K562 (cell line): ENCODE data around the gene CHSY1. TPM values are rescaled to one million over a fixed set of nuclear protein-coding genes. Genes with fewer than 3 reads are reported as not detected.

Experiments used
- ATAC-seq: fragments of 200-7000 bp; cut with Tn5 transposase; 3 replicates; pipeline ENCODE4 v1.9.1; 2020; ENCODE audit warnings: moderate library complexity
- BruUV-seq: library from RNA; stranded (reverse); fragments of 400-500 nt; replicated peaks from 2 replicates; lab custom pipeline; 2021; lab: Mats Ljungman, UMichigan
- CTCF ChIA-PET: fragments of 300-600 bp; formaldehyde crosslinking; extraction: SDS; loops from one replicate; lab custom pipeline; 2021; ENCODE audit warnings: low intra/inter-chr PET ratio; lab: Yijun Ruan, JAX
- POLR2A ChIA-PET: fragments of 300-600, 350-650 bp; sonication (Branson Sonifier 250); formaldehyde crosslinking; extraction: SDS; loops from one replicate; lab custom pipeline; 2021; ENCODE audit warnings: antibody characterized with exemption, inconsistent platforms; lab: Yijun Ruan, JAX
- DNase-seq, 4 experiments: peaks; one replicate each; pipeline versions ENCODE4 v3.0.0 to v3.0.0-alpha.2; 2011 to 2018; ENCODE audit warnings: low spot score in 3 of 4, mixed read lengths in 3 of 4; ENCODE audit errors: extremely low read depth in 1 of 4
- FAIRE-seq: peaks from 2 replicates; lab custom pipeline; 2011; peaks lifted over from hg19 to GRCh38; lab: Jason Lieb, UNC
- H2AFZ ChIP-seq: 2 replicates; pipeline ENCODE4 v1.6.0; 2011; ENCODE audit warnings: low read depth, low read length, control low read depth, inconsistent platforms
- H3K27ac ChIP-seq: fragments of 200-600 bp; 3 replicates; pipeline ENCODE4 v1.8.0; 2011; ENCODE audit warnings: low read depth, mild to moderate bottlenecking, control low read depth, inconsistent platforms, low read length, moderate library complexity, mixed read lengths; ENCODE audit errors: extremely low read depth
- H3K27me3 ChIP-seq, 2 experiments: fragments of 300-600 bp in 1 of 2; 2 replicates in 1 of 2; 3 replicates in 1 of 2; pipeline versions ENCODE4 v1.6.0 to v1.8.0; 2011; ENCODE audit warnings: inconsistent platforms in 2 of 2, low read length in 2 of 2, mild to moderate bottlenecking in 1 of 2, mixed read lengths in 1 of 2, moderate library complexity in 1 of 2; ENCODE audit not compliant: control insufficient read depth in 2 of 2, insufficient read depth in 2 of 2
- H3K36me3 ChIP-seq: fragments of 300-600 bp; 3 replicates; pipeline ENCODE4 v1.8.0; 2011; ENCODE audit warnings: mild to moderate bottlenecking, low read length, inconsistent platforms; ENCODE audit not compliant: control insufficient read depth, insufficient read depth
- H3K4me1 ChIP-seq, 2 experiments: fragments of 200-600 bp in 1 of 2; replicated peaks in 1 of 2; 2 replicates in 1 of 2; 3 replicates in 1 of 2; pipeline versions ENCODE4 v1.5.1 to v1.8.0; 2011; ENCODE audit warnings: inconsistent platforms in 2 of 2, low read length in 2 of 2, mild to moderate bottlenecking in 1 of 2, mixed read lengths in 1 of 2, moderate library complexity in 1 of 2; ENCODE audit not compliant: control insufficient read depth in 2 of 2, insufficient read depth in 2 of 2
- H3K4me2 ChIP-seq: 2 replicates; pipeline ENCODE4 v1.6.1; 2011; ENCODE audit warnings: low read length, control low read depth, inconsistent platforms, mixed read lengths; ENCODE audit not compliant: insufficient read depth
- H3K4me3 ChIP-seq: fragments of 200-600 bp; sonication (generic), shearing (Covaris generic); 2 replicates; pipeline ENCODE4 v1.5.1; 2016; ENCODE audit warnings: control low read depth, inconsistent platforms
- H3K79me2 ChIP-seq: fragments of 200-600 bp; 3 replicates; pipeline ENCODE4 v1.8.0; 2011; ENCODE audit warnings: low read length, inconsistent platforms; ENCODE audit not compliant: control insufficient read depth, insufficient read depth
- H3K9ac ChIP-seq, 2 experiments: 2 replicates each; pipeline versions ENCODE4 v1.6.0 to v1.6.1; 2011; ENCODE audit warnings: low read depth in 2 of 2, low read length in 2 of 2, control low read depth in 1 of 2, inconsistent platforms in 1 of 2, mild to moderate bottlenecking in 1 of 2, mixed read lengths in 1 of 2; ENCODE audit not compliant: insufficient read depth in 1 of 2
- H3K9me1 ChIP-seq: one replicate; pipeline ENCODE4 v1.6.0; 2011; ENCODE audit warnings: inconsistent platforms, mild to moderate bottlenecking, low read length, moderate library complexity; ENCODE audit not compliant: control insufficient read depth, insufficient read depth
- H3K9me3 ChIP-seq: replicated peaks from 2 replicates; pipeline ENCODE4 v1.5.1; 2011; ENCODE audit warnings: low read depth, low read length, inconsistent platforms; ENCODE audit not compliant: control insufficient read depth, insufficient read depth
- H4K20me1 ChIP-seq: replicated peaks from 2 replicates; pipeline ENCODE4 v1.6.1; 2011; ENCODE audit warnings: low read length, inconsistent platforms, mixed read lengths; ENCODE audit not compliant: control insufficient read depth, insufficient read depth
- ERF ChIP-seq: fragments of 450-650 bp; formaldehyde crosslinking; IDR thresholded peaks from 2 replicates; pipeline ENCODE4 v1.4.0; 2020; ENCODE audit warnings: mild to moderate bottlenecking, mixed read lengths
- KAT8 ChIP-seq: fragments of 450-650 bp; IDR thresholded peaks from 2 replicates; pipeline ENCODE4 v1.6.1; 2016; ENCODE audit warnings: low read depth, mild to moderate bottlenecking
- PTTG1 ChIP-seq: fragments of 450-650 bp; IDR thresholded peaks from 2 replicates; pipeline ENCODE4 v1.6.1; 2016; ENCODE audit warnings: low read depth, mild to moderate bottlenecking, missing genetic modification characterization, missing compliant biosample characterization
- RB1 ChIP-seq: fragments of 450-650 bp; IDR thresholded peaks from 2 replicates; pipeline ENCODE4 v1.6.1; 2017; ENCODE audit warnings: low read depth, mild to moderate bottlenecking
- TEAD1 ChIP-seq, 2 experiments: fragments of 450-650 bp in 1 of 2; sonication (generic) in 1 of 2; formaldehyde crosslinking; IDR thresholded peaks; 2 replicates each; pipeline versions ENCODE4 v1.4.0 to v1.8.0; 2020 to 2022; ENCODE audit warnings: mild to moderate bottlenecking in 2 of 2, missing genetic modification reagents in 1 of 2
- TEAD4 ChIP-seq, 2 experiments: sonication (generic) in 1 of 2; formaldehyde crosslinking in 1 of 2; IDR thresholded peaks; 2 replicates each; pipeline versions ENCODE4 v1.6.1 to v1.8.0; 2012 to 2022; ENCODE audit warnings: borderline replicate concordance in 1 of 2, inconsistent platforms in 1 of 2, low read length in 1 of 2, mild to moderate bottlenecking in 1 of 2, missing genetic modification reagents in 1 of 2
- TFAM ChIP-seq: fragments of 250-450 bp; sonication (Bioruptor Pico); conservative IDR thresholded peaks from 2 replicates; pipeline ENCODE4 v1.5.0; 2021; ENCODE audit warnings: mild to moderate bottlenecking, moderate library complexity
- WGBS: fragments of 100-300 bp; shearing (Covaris generic); methylation state at CpG from one replicate; pipeline ENCODE4 v1.1.6; 2016; ENCODE audit warnings: low coverage, mixed read lengths; ENCODE audit not compliant: insufficient coverage; ENCODE audit errors: missing lambda C conversion rate; 5-methylcytosine and 5-hydroxymethylcytosine counted together
- in situ Hi-C: fragments of 300-500 bp; cut with MboI; formaldehyde crosslinking; loops from 4 replicates; pipeline ENCODE4 v1.15.0; 2018; ENCODE audit warnings: inconsistent platforms, mixed read lengths
- intact Hi-C: fragments of 100-400 bp; cut with micrococcal nuclease; formaldehyde crosslinking; loops from 2 replicates; pipeline ENCODE4 v1.14.2; 2022
- polyA plus RNA-seq, 8 experiments: library from polyadenylated mRNA; depleted of rRNA in 4 of 8; stranded (reverse) in 5 of 8; unstranded in 3 of 8; fragments of >200 nt; fragmentation: Nextera tagmentation in 2 of 8; fragmentation: Illumina TruSeq in 1 of 8; extraction: Ambion mirVana in 2 of 8; extraction: Trizol in 1 of 8; gene quantifications; 2 replicates each; pipeline versions ENCODE4 v1.2.1 to v1.2.3, GENCODE V29; 2011 to 2014; ENCODE audit warnings: inconsistent platforms in 1 of 8, missing spikeins in 1 of 8
- total RNA-seq, 7 experiments: library from RNA; depleted of rRNA in 6 of 7; stranded (reverse); fragments of >200 nt in 6 of 7; fragmentation: Illumina TruSeq in 2 of 7; extraction: Trizol in 2 of 7; gene quantifications; 2 replicates each; pipeline versions ENCODE4 v1.2.1 to v1.2.3, GENCODE V29; 2011 to 2021; ENCODE audit warnings: low replicate concordance in 1 of 7

The CHSY1 gene
- total and polyA plus RNA-seq, 9 of the 15 experiments (the other 6 are each of a cell fraction or from before 2014, with no cell fraction given) = 7.0 to 16.4 (median 13.4) TPM

DNA sequence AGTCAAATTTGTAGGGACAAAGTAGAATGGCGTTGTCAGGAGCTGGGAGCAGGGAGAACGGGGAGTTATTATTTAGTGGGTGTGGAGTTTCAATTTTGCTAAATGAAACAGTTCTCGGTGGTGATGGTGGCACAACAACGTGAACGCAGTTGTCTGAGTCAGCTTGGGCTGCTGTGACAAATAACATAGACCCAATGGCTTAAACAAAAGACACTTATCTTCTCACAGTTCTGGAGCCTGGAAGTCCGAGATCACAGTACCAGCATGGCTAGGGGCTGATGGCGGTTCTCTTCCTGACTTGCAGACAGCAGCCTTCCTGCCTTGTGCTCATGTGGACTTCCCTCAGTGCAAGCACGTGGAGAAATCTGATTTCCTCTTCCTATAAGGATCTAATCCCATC, 90.2 kb downstream of the CHSY1 start:
- in situ Hi-C loops (no loop called here), intact Hi-C loops (no loop called here)
- ChIA-PET CTCF (no interaction called here), POLR2A (no interaction called here)
- Histone ChIP-seq H2AFZ (no peak overlapping the region), H3K79me2 (no peaks in the 10 kb centered on the region), H3K9me1 (no peaks in the 10 kb centered on the region), H3K27me3 (no peaks in the 10 kb centered on the region), H3K4me1 (no peaks in the 10 kb centered on the region; a peak in 2 of 5 replicates), H3K27ac (no peak overlapping the region), H3K4me2 (no peak overlapping the region), H3K9ac (no peak overlapping the region), H3K4me3 (no peak overlapping the region), H3K9me3 (peaks cover 10% of the 10 kb centered on the region), H4K20me1 (no peaks in the 10 kb centered on the region), H3K36me3 (no peaks in the 10 kb centered on the region)
- FAIRE-seq (no peak), DNase-seq (no peak), ATAC-seq (no peak)
- TF ChIP-seq TEAD4 (IDR thresholded peaks at IDR 0.05; ENCODE audit: low read length) (no peak), TEAD4 (CRISPR knock-in tag; IDR thresholded peaks at IDR 0.05; ENCODE audit: borderline replicate concordance) (no peak), TEAD1 (CRISPR knock-in tag; IDR thresholded peaks at IDR 0.05) (no peak), PTTG1 (tag) (no peak), RB1 (no peak), TFAM (CRISPR knock-in tag) (no peak), ERF (CRISPR knock-in tag) (no peak), KAT8 (no peak)
- BruUV-seq = no TSS peak
- WGBS = 54% methylated on average over 8 of the region's 8 CpGs
